Fibroblast of villous mesenchyme (primary cell): ENCODE measurements around the gene DEPP1. TPM values are rescaled to one million over a fixed set of nuclear protein-coding genes. Genes with fewer than 3 reads are reported as not detected.

Experiments used
- DNase-seq: peaks from one replicate; pipeline ENCODE4 v3.0.0-alpha.2; 2010; ENCODE audit warnings: low read depth
- H3K4me3 ChIP-seq: 2 replicates; pipeline ENCODE4 v1.5.1; 2011; ENCODE audit warnings: low read depth, mild to moderate bottlenecking, low read length
- total RNA-seq: library from RNA; depleted of rRNA; stranded (reverse); fragments of >200 nt; gene quantifications from 2 replicates; pipeline ENCODE4 v1.2.3, GENCODE V29; 2012
- TF ChIP-seq, protein P1 (sequence below): IDR thresholded peaks from 2 replicates; pipeline ENCODE4 v1.5.1; 2012; ENCODE audit warnings: low read depth, mild to moderate bottlenecking, low read length; ENCODE audit not compliant: insufficient read depth

DEPP1 gene
- total RNA-seq, 1 donor: 29.8 TPM

DNA sequence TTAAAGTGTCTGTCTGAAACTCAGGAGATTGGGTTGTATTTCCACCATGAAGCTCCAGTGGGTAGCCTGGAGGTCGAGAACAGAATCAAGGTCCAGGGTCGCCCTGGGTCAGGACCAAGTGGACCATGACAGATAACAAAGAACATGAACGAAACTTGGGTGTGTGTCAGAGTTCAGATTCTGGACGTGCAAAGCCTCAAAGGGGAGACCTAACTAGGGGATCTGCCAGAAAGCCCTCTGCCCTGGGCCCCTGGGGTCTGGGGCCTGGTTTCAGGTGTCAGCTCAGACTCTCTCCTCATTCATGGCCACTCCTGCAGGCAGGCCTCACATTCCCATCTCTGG is 17.4 kb downstream of the DEPP1 start:
- TF ChIP-seq, protein P1, sequence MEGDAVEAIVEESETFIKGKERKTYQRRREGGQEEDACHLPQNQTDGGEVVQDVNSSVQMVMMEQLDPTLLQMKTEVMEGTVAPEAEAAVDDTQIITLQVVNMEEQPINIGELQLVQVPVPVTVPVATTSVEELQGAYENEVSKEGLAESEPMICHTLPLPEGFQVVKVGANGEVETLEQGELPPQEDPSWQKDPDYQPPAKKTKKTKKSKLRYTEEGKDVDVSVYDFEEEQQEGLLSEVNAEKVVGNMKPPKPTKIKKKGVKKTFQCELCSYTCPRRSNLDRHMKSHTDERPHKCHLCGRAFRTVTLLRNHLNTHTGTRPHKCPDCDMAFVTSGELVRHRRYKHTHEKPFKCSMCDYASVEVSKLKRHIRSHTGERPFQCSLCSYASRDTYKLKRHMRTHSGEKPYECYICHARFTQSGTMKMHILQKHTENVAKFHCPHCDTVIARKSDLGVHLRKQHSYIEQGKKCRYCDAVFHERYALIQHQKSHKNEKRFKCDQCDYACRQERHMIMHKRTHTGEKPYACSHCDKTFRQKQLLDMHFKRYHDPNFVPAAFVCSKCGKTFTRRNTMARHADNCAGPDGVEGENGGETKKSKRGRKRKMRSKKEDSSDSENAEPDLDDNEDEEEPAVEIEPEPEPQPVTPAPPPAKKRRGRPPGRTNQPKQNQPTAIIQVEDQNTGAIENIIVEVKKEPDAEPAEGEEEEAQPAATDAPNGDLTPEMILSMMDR: no peak
- H3K4me3 ChIP-seq: no peak overlapping the region
- DNase-seq: no peak

DNA sequence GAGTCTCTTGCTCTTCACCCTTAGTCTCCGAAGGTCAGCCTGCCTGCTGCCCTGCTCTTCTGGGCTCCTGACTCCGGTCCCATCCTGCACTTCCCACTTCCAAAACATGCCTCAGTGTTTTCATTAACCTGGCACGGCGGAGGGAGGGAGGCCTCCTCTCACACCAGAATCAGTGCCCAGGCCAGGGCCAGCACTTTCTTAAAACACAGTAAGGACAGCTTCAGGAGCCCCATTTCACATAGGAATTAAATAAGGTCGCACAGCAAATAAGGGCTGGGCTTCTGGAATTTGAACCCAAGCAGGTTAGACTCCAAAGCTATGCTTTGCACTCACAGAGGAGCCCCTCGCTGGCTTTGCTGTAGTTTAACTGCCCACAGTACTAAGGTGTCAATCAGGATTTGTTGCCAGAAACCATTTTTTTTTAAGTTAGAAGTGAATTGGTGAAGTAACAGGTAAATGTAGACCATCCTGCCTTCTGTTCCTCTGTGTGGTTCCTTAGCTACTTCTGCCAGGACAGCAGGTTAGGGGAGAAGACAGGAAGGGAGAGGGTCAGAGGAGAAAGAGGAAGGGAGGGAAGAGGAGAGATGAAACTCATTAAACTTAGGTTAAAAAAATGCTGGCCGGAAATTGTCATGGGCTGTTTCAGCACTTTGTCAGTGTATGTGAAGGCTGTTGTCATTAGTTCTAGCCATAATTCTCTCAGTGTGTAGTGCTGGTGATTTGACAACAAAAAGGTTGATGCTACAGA is 18.0 kb downstream of the DEPP1 start:
- TF ChIP-seq, protein P1: no peak
- DNase-seq: no peak
- peak overlapping the region; percentile 65 for H3K4me3 ChIP-seq

- TF ChIP-seq, protein P1: no peak
- peak overlapping the region; percentile 65 for H3K4me3 ChIP-seq
- no peak for DNase-seq
These were observed 18.5 kb downstream of the DEPP1 start for GRCh38 chr10:44960088-44960460.

GRCh38 chr10:44959247-44960087 is 19.1 kb downstream of the DEPP1 start, which contains the start of gene RASSF4:
Gene RASSF4, plus strand, starts transcription at chr10:44959802. Its CDS starts 10,401 bp downstream, at chr10:44970203.
- peak; percentile 89 for DNase-seq
- TF ChIP-seq, protein P1: no peak

GRCh38 chr10:44958898-44959246 is 19.7 kb downstream of the DEPP1 start:
- TF ChIP-seq, protein P1: no peak
- H3K4me3 ChIP-seq: peak overlapping the region; percentile 65
- no peak for DNase-seq

More at GRCh38 chr10:44959247-44960087, 19.1 kb downstream of the DEPP1 start, which contains the start of gene RASSF4:
- peak within 1 kb of the TSS; percentile 65 for H3K4me3 ChIP-seq

- TF ChIP-seq, protein P1: no peak
- peak overlapping the region; percentile 65 for H3K4me3 ChIP-seq
- peak; percentile 78 for DNase-seq
These were observed 20.3 kb downstream of the DEPP1 start for GRCh38 chr10:44958196-44958897.
